ENCODE results near the gene GPR137B. TPM values are rescaled to one million over a fixed set of nuclear protein-coding genes. Genes with fewer than 3 reads are reported as not detected.

The GPR137B gene
- total RNA-seq, 1 donor from 2014 or later: 14.8 TPM

GRCh38 chr1:236144446-236145150, 2.3 kb downstream of the GPR137B start:
- peak; percentile 10 for TF ChIP-seq CTCF (conservative IDR thresholded peaks at IDR 0.05; ENCODE audit: low read depth, low read length)

GRCh38 chr1:236147068-236147467, 4.7 kb downstream of the GPR137B start:
- no peak for DNase-seq (ENCODE audit: low read depth)
- no peak overlapping the region for H3K4me3 ChIP-seq (ENCODE audit: low read depth, low read length)
- no peak for TF ChIP-seq CTCF (conservative IDR thresholded peaks at IDR 0.05; ENCODE audit: low read depth, low read length)

More at GRCh38 chr1:236144446-236145150, 2.3 kb downstream of the GPR137B start:
- DNase-seq (ENCODE audit: low read depth): no peak
- H3K4me3 ChIP-seq (ENCODE audit: low read depth, low read length): peak overlapping the region; percentile 89

DNA sequence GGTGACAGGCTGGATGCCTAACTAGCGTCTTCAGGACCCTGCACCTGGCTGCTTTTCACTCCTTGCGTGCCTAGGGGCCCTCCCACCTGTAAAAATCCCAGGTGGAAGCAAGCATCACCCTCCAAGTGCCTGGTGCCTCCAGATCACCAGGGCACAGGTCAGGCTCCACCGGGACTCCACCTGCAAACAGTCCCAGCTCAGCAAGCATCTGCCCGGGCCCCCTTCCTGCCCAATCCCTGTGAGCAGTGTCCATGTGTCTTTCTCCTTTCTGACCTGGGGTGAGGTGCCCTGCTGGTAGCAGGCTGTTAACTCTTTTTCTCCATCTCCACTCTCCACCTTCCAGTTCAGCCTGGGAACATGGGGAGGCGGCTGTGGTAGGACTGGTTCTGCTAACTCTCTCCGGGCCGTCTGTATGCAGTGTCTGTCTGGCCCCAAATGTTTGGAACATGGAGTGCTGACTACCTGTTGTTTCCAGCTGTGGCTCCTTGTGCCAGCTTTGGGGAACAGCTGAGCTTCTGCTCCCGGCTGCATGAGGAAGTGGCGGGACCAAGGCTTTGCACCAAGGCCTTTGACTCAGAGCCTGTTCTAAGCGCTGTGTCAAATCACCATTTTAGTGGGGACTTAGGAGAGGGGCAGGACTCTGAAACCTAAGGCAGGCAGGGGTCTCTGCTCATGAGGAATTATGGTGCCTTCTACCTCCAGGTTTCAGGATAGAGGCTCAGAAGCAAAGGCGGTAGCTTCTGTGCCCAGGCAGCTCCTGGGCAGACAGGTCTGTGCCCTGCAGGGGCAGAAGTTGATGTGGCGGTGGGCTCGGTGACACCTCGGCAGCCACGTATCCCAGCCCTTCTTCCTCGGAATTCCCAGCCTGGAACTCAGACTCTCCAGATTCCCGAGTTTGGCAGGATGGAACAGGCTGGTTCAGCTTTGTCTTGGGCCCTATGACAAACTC, 5.5 kb downstream of the GPR137B start:
- TF ChIP-seq CTCF (conservative IDR thresholded peaks at IDR 0.05; ENCODE audit: low read depth, low read length): no peak
- no peak for DNase-seq (ENCODE audit: low read depth)
- no peak overlapping the region for H3K4me3 ChIP-seq (ENCODE audit: low read depth, low read length)

DNA sequence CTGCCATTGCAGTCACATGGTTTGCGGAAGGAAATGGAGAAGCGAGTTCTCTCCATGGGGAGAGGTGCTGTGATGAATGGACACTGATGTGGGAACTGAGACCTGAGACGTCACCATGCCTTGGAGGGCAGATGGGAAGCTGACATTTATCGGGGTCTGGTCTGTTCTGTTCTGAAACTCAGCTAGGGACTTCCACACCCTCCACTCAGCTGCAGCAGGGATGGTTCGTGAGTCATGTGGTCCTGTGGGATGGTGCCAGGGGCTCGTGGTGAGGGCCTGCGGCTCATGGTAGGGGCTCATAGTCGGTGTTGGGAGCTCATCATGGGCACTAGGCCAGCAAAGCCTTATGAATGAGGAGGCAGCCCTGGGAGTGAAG, 6.1 kb downstream of the GPR137B start:
- DNase-seq (ENCODE audit: low read depth): no peak
- no peak overlapping the region for H3K4me3 ChIP-seq (ENCODE audit: low read depth, low read length)
- no peak for TF ChIP-seq CTCF (conservative IDR thresholded peaks at IDR 0.05; ENCODE audit: low read depth, low read length)

GRCh38 chr1:236149003-236149595, 6.8 kb downstream of the GPR137B start:
- no peak overlapping the region for H3K4me3 ChIP-seq (ENCODE audit: low read depth, low read length)
- TF ChIP-seq CTCF (conservative IDR thresholded peaks at IDR 0.05; ENCODE audit: low read depth, low read length): no peak
- no peak for DNase-seq (ENCODE audit: low read depth)

GRCh38 chr1:236149696-236150228, 7.4 kb downstream of the GPR137B start:
- DNase-seq (ENCODE audit: low read depth): no peak
- H3K4me3 ChIP-seq (ENCODE audit: low read depth, low read length): no peak overlapping the region
- no peak for TF ChIP-seq CTCF (conservative IDR thresholded peaks at IDR 0.05; ENCODE audit: low read depth, low read length)
